Duodenal mucosa (tissue), 2 donors: ENCODE results near the gene DAPL1.

ENCODE experiments used
- H3K27ac ChIP-seq: one replicate; pipeline ENCODE4 v1.7.0; 2013; ENCODE audit warnings: low read depth, low read length
- H3K27me3 ChIP-seq, 2 donors: one replicate each; pipeline ENCODE4 v1.7.0; 2013; ENCODE audit warnings: low read length in 2 of 2, control low read depth in 1 of 2; ENCODE audit not compliant: insufficient read depth in 2 of 2, control insufficient read depth in 1 of 2
- H3K36me3 ChIP-seq, 2 donors: one replicate each; pipeline ENCODE4 v1.7.0; 2013; ENCODE audit warnings: low read length in 2 of 2, control low read depth in 1 of 2; ENCODE audit not compliant: insufficient read depth in 2 of 2, control insufficient read depth in 1 of 2
- H3K4me1 ChIP-seq, 2 donors: one replicate each; pipeline ENCODE4 v1.7.0; 2013; ENCODE audit warnings: low read length in 2 of 2, control low read depth in 1 of 2; ENCODE audit not compliant: insufficient read depth in 2 of 2, control insufficient read depth in 1 of 2
- H3K4me3 ChIP-seq, 2 donors: one replicate each; pipeline ENCODE4 v1.7.0; 2013; ENCODE audit warnings: low read length in 2 of 2, low read depth in 1 of 2
- H3K9ac ChIP-seq, 2 donors: one replicate each; pipeline ENCODE4 v1.7.0; 2013; ENCODE audit warnings: low read length in 2 of 2, low read depth in 1 of 2
- H3K9me3 ChIP-seq, 2 donors: one replicate each; pipeline ENCODE4 v1.7.0; 2013; ENCODE audit warnings: low read length in 2 of 2, control low read depth in 1 of 2; ENCODE audit not compliant: control insufficient read depth in 1 of 2

Gene DAPL1

GRCh38 chr2:158815658-158816057 is 20.5 kb downstream of the DAPL1 start:
- Histone ChIP-seq H3K4me1 (no peaks in the 10 kb centered on the region), H3K36me3 (no peaks in the 10 kb centered on the region), H3K9ac (no peak overlapping the region), H3K27ac (no peak overlapping the region), H3K9me3 (no peaks in the 10 kb centered on the region), H3K4me3 (no peak overlapping the region), H3K27me3 (no peaks in the 10 kb centered on the region)

DNA sequence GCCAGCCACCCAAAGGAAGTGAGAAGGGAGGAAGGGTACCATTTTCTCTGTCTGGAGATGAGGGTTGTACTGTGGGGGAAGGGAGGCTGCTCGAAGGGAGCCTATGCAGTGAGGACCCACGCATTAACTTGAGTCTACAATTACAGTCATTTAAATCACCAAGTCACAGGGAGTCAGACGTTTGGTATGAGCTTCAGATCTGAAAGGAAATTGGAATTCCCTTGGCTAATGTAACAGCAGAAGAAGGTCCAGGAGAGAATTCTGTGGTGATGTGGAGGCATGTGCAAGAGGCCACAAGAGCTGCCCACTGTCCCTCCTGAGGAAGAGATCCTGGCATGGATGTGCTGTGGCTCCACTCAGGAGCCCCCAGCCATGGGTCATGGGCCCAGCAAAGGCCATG is 22.5 kb downstream of the DAPL1 start:
- no peaks in the 10 kb centered on the region for H3K27me3 ChIP-seq
- H3K4me1 ChIP-seq = no peaks in the 10 kb centered on the region
- no peak overlapping the region for H3K4me3 ChIP-seq
- H3K27ac ChIP-seq = no peak overlapping the region
- H3K36me3 ChIP-seq = no peaks in the 10 kb centered on the region
- H3K9me3 ChIP-seq = no peaks in the 10 kb centered on the region
- no peak overlapping the region for H3K9ac ChIP-seq

DNA sequence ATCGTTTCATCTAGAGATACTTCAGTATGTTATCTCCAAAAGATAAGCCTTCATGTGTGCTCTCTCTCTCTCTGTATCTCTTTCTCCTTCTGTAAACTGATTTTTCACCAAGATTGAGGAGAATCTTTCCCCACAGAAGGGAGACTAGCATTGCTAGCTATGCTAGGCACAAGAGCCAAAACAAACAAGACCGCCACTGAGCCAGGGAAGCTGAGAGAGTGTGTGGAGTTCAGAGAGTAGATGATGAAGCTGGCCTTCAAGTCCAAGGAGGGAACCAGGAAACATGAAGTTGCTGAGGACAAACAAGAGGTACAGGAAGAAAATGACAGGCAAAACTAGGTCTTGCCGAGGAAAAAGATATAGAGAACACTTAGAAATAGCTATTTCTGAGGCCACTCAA is 23.4 kb downstream of the DAPL1 start:
- Histone ChIP-seq H3K4me3 (no peak overlapping the region), H3K4me1 (no peaks in the 10 kb centered on the region), H3K27me3 (no peaks in the 10 kb centered on the region), H3K9me3 (no peaks in the 10 kb centered on the region), H3K27ac (no peak overlapping the region), H3K9ac (no peak overlapping the region), H3K36me3 (no peaks in the 10 kb centered on the region)

GRCh38 chr2:158822193-158822592 is 27.1 kb downstream of the DAPL1 start:
- no peaks in the 10 kb centered on the region for H3K36me3 ChIP-seq
- no peaks in the 10 kb centered on the region for H3K27me3 ChIP-seq
- H3K9me3 ChIP-seq = no peaks in the 10 kb centered on the region
- H3K9ac ChIP-seq = no peak overlapping the region
- no peaks in the 10 kb centered on the region for H3K4me1 ChIP-seq
- H3K4me3 ChIP-seq = no peak overlapping the region
- H3K27ac ChIP-seq = no peak overlapping the region

DNA sequence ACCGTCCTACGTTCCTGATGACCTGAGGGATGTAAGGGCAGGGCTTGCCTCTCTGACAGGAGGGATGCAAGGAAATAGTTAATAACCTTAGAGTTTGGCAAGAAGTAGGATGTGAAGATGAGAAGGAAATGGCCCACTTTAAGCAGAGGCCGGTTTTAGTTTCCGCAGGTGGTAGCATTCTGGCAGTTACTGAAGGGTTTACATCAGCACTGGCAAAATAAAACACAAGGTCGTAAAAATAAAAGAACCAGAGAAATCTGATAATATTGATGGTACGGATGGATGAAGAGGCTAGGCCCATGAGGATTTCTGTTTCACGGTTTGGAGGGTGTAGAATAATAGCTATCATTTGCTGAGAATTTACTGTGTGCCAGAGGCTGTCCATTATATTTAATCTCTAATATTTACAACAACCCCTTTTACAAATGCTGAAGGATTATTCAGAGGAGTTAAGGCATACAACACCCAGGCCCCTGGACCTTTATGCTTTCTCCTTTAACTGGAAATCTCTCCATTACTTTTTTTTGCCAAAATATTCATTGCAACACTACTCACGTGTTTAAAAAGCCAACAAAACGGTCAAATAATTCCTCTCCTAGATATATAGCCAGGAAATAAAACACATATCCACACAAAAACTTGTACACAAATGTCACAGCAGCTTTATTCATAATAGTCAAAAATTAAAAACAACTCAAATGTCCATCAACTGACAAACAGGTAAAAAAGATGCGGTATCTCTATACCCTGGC is 28.5 kb downstream of the DAPL1 start:
- Histone ChIP-seq H3K36me3 (no peaks in the 10 kb centered on the region), H3K27ac (no peak overlapping the region)

GRCh38 chr2:158825021-158825420 is 29.9 kb downstream of the DAPL1 start:
- Histone ChIP-seq H3K27ac (no peak overlapping the region), H3K4me3 (no peak overlapping the region), H3K9me3 (no peaks in the 10 kb centered on the region), H3K27me3 (no peaks in the 10 kb centered on the region), H3K36me3 (no peaks in the 10 kb centered on the region), H3K4me1 (no peaks in the 10 kb centered on the region), H3K9ac (no peak overlapping the region)

More for the DNA sequence above, 28.5 kb downstream of the DAPL1 start:
- Histone ChIP-seq H3K9me3 (no peaks in the 10 kb centered on the region), H3K4me1 (no peaks in the 10 kb centered on the region), H3K27me3 (no peaks in the 10 kb centered on the region), H3K9ac (no peak overlapping the region), H3K4me3 (no peak overlapping the region)

DNA sequence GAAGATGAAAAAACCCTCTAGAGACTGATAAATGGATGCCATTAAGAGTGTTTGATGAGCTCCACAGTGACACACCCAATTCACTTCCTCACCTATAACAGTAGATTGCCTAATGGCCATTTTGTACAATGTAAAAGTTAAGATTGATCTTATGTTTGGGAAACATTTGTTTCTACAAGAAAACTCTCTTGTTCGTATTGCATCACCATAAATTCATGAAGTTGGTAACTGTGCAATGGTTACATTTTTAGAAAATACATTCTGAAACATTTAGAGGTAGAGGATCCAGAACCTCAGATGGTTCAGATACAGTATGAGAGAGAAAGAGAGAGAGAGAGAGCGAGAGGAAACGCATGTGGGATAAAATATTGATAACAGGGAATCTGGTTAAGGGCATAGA is 31.8 kb downstream of the DAPL1 start:
- Histone ChIP-seq H3K27me3 (no peaks in the 10 kb centered on the region), H3K36me3 (no peaks in the 10 kb centered on the region), H3K9ac (no peak overlapping the region), H3K4me1 (no peaks in the 10 kb centered on the region), H3K27ac (no peak overlapping the region), H3K9me3 (no peaks in the 10 kb centered on the region), H3K4me3 (no peak overlapping the region)

- no peak overlapping the region for H3K4me3 ChIP-seq
- no peaks in the 10 kb centered on the region for H3K4me1 ChIP-seq
- no peaks in the 10 kb centered on the region for H3K9me3 ChIP-seq
- no peaks in the 10 kb centered on the region for H3K27me3 ChIP-seq
- no peak overlapping the region for H3K27ac ChIP-seq
- H3K36me3 ChIP-seq = no peaks in the 10 kb centered on the region
- H3K9ac ChIP-seq = no peak overlapping the region
These were observed 33.5 kb downstream of the DAPL1 start for GRCh38 chr2:158828378-158829164.

DNA sequence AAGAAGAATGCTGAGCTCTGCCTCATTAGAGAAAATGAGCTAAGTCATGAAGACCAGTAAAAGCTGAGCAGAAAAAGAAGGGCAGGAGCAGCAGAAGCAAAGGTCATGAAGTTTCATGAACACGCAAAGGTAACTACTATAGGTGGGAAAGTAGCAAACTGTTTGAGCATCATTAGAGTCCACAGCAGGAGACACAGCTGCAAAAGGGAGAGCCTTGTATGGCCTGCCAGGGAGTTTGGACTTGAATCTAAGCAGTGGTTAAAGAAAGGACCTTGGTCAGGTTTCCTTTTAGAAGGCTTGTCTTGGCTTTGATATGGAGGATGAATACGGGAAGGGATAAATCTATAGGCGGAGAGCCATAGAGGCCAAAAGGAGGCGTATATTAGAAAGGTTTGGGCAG is 34.0 kb downstream of the DAPL1 start:
- Histone ChIP-seq H3K27ac (no peak overlapping the region), H3K4me1 (no peaks in the 10 kb centered on the region), H3K27me3 (no peaks in the 10 kb centered on the region), H3K4me3 (no peak overlapping the region), H3K9me3 (no peaks in the 10 kb centered on the region), H3K9ac (no peak overlapping the region), H3K36me3 (no peaks in the 10 kb centered on the region)

DNA sequence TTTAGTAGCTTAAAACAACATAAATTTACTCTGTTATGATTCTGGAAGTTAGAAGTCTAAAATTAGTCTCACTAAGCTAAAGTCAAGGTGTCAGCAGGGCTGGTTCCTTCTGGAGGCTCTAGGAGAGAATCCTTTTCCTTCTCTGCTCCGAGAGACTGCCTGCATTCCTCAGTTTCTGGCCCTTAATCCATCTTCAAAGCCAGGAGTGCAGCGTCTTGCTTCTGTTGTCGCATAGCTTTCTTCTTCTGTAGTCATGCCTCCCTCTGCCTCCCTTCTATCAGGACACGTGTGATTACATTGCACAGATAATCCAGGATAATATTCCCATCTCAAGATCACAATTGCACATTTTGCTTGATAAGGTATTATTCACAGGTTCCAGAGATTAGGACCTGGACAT is 35.1 kb downstream of the DAPL1 start:
- Histone ChIP-seq H3K9me3 (no peaks in the 10 kb centered on the region), H3K9ac (no peak overlapping the region), H3K27me3 (no peaks in the 10 kb centered on the region), H3K4me1 (no peaks in the 10 kb centered on the region), H3K36me3 (no peaks in the 10 kb centered on the region), H3K4me3 (no peak overlapping the region), H3K27ac (no peak overlapping the region)
